ENCODE data around the gene NOL12. TPM values are rescaled to one million over a fixed set of nuclear protein-coding genes. Genes with fewer than 3 reads are reported as not detected.

The NOL12 gene
- total RNA-seq, 1 experiment from 2014 or later: 47.1 TPM

GRCh38 chr22:37677493-37677974 lies 8.6 kb upstream of the NOL12 start:
- ChIA-PET POLR2A (interaction anchor here (0.7 to 5.1 kb wide), 7 partner anchors 9 to 232 kb away, joined by 3 to 49 read pairs (median 4); partner anchors contain the start of genes GGA1, NOL12 and PDXP), CTCF (interaction anchor here (1.4 kb wide), 2 partner anchors 34 to 186 kb away, joined by 3 to 10 read pairs; no protein-coding TSS in a partner anchor)
- no TSS peak for BruUV-seq (replicated peaks)
- no peak for DNase-seq (ENCODE audit: unreplicated experiment)
- no peaks in the 10 kb centered on the region for H3K27me3 Mint-ChIP-seq (ENCODE audit: insufficient read depth, unreplicated experiment)
- no peak for TF ChIP-seq CTCF (IDR thresholded peaks at IDR 0.05; ENCODE audit: unreplicated experiment)
- H3K27ac Mint-ChIP-seq (ENCODE audit: low read depth, unreplicated experiment): peak overlapping the region; percentile 66
- H3K9me3 Mint-ChIP-seq (ENCODE audit: unreplicated experiment): no peaks in the 10 kb centered on the region
- peaks cover 38% of the 10 kb centered on the region for H3K36me3 Mint-ChIP-seq (ENCODE audit: insufficient read depth, unreplicated experiment)
- intact Hi-C loops (cut with micrococcal nuclease): loop anchor here (2.0 to 5.0 kb wide), 2 partner anchors 19 to 70 kb away; partner anchors contain the start of genes GGA1 and PDXP
- H3K4me1 Mint-ChIP-seq (ENCODE audit: insufficient read depth, unreplicated experiment): peaks cover 25% of the 10 kb centered on the region
- peak overlapping the region; percentile 75 for H3K4me3 Mint-ChIP-seq (ENCODE audit: unreplicated experiment)

- DNase-seq (ENCODE audit: unreplicated experiment): no peak
- CTCF ChIA-PET: interaction anchor here (0.7 to 1.4 kb wide), 3 partner anchors 10 to 35 kb away, joined by 3 to 10 read pairs (median 4); no protein-coding TSS in a partner anchor
- intact Hi-C loops (cut with micrococcal nuclease): loop anchor here (5.0 kb wide), 1 partner anchor 71 kb away; the partner anchor contains the start of gene GGA1
- Mint-ChIP-seq H3K4me1 (ENCODE audit: insufficient read depth, unreplicated experiment) (peaks cover 25% of the 10 kb centered on the region), H3K36me3 (ENCODE audit: insufficient read depth, unreplicated experiment) (peaks cover 38% of the 10 kb centered on the region), H3K27ac (ENCODE audit: low read depth, unreplicated experiment) (peak overlapping the region; percentile 39), H3K9me3 (ENCODE audit: unreplicated experiment) (no peaks in the 10 kb centered on the region), H3K4me3 (ENCODE audit: unreplicated experiment) (no peak overlapping the region), H3K27me3 (ENCODE audit: insufficient read depth, unreplicated experiment) (no peaks in the 10 kb centered on the region)
- BruUV-seq (replicated peaks): no TSS peak
- TF ChIP-seq CTCF (IDR thresholded peaks at IDR 0.05; ENCODE audit: unreplicated experiment): no peak
- POLR2A ChIA-PET: interaction anchor here (5.1 kb wide), 1 partner anchor 20 kb away, joined by 49 read pairs; the partner anchor contains the start of gene PDXP
These were observed 7.8 kb upstream of the NOL12 start for GRCh38 chr22:37678372-37678771.

GRCh38 chr22:37679670-37680069 lies 6.5 kb upstream of the NOL12 start:
- no peak overlapping the region for H3K4me3 Mint-ChIP-seq (ENCODE audit: unreplicated experiment)
- BruUV-seq (replicated peaks): no TSS peak
- H3K4me1 Mint-ChIP-seq (ENCODE audit: insufficient read depth, unreplicated experiment): peaks cover 25% of the 10 kb centered on the region
- no peaks in the 10 kb centered on the region for H3K9me3 Mint-ChIP-seq (ENCODE audit: unreplicated experiment)
- POLR2A ChIA-PET: interaction anchor here (0.8 kb wide), 1 partner anchor 36 kb away, joined by 3 read pairs; no protein-coding TSS in a partner anchor
- intact Hi-C loops (cut with micrococcal nuclease): loop anchor here (2.0 to 5.0 kb wide), 2 partner anchors 72 to 113 kb away; partner anchors contain the start of gene GGA1
- peaks cover 38% of the 10 kb centered on the region for H3K36me3 Mint-ChIP-seq (ENCODE audit: insufficient read depth, unreplicated experiment)
- H3K27me3 Mint-ChIP-seq (ENCODE audit: insufficient read depth, unreplicated experiment): no peaks in the 10 kb centered on the region
- H3K27ac Mint-ChIP-seq (ENCODE audit: low read depth, unreplicated experiment): no peak overlapping the region
- DNase-seq (ENCODE audit: unreplicated experiment): no peak
- TF ChIP-seq CTCF (IDR thresholded peaks at IDR 0.05; ENCODE audit: unreplicated experiment): no peak
- CTCF ChIA-PET: interaction anchor here (0.7 to 9.1 kb wide), 5 partner anchors 9 to 72 kb away, joined by 4 to 113 read pairs (median 4); partner anchors contain the start of gene PDXP

GRCh38 chr22:37680191-37680851 lies 5.8 kb upstream of the NOL12 start:
- Mint-ChIP-seq H3K36me3 (ENCODE audit: insufficient read depth, unreplicated experiment) (peaks cover 32% of the 10 kb centered on the region), H3K9me3 (ENCODE audit: unreplicated experiment) (no peaks in the 10 kb centered on the region), H3K4me1 (ENCODE audit: insufficient read depth, unreplicated experiment) (peaks cover 25% of the 10 kb centered on the region), H3K27me3 (ENCODE audit: insufficient read depth, unreplicated experiment) (no peaks in the 10 kb centered on the region), H3K27ac (ENCODE audit: low read depth, unreplicated experiment) (no peak overlapping the region), H3K4me3 (ENCODE audit: unreplicated experiment) (no peak overlapping the region)
- no peak for DNase-seq (ENCODE audit: unreplicated experiment)
- intact Hi-C loops (cut with micrococcal nuclease): loop anchor here (2.0 kb wide), 1 partner anchor 112 kb away; no protein-coding TSS in a partner anchor
- ChIA-PET POLR2A (interaction anchor here (0.6 to 1.6 kb wide), 5 partner anchors 15 to 37 kb away, joined by 3 to 14 read pairs (median 3); partner anchors contain the start of gene PDXP), CTCF (interaction anchor here (0.6 to 9.1 kb wide), 9 partner anchors 8 to 71 kb away, joined by 3 to 113 read pairs (median 3); partner anchors contain the start of gene PDXP)
- TF ChIP-seq CTCF (IDR thresholded peaks at IDR 0.05; ENCODE audit: unreplicated experiment): no peak
- BruUV-seq (replicated peaks): no TSS peak

Measured in MCF 10A (cell line).